Activated T-cell treated with anti-CD3 and anti-CD28 coated beads for 4 hours (primary cell): Measurements from ENCODE around the gene LCE6A.

Experiments used
- DNase-seq: peaks from one replicate; pipeline ENCODE4 v3.0.0-alpha.2; 2020

Gene LCE6A, protein sequence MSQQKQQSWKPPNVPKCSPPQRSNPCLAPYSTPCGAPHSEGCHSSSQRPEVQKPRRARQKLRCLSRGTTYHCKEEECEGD

DNA sequence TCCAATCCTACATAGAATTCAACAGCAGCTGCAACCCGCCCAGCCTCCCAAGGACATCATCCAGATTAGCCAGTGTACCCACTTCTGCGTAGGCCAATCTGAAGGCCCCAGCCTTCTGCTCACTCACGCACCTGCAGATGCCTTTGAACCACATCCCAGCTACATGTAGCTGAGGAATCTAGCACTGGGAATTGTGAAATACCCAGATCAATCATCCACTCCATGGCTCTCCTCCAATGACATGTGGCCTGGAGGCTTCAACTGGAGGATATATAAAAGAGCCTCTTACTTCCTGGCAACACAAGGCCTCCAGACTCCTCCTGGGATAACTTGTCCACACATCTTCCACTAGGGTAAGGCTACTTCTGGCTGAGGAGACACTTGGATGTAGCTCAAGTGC is at the start of gene LCE6A:
Gene LCE6A, plus strand, starts transcription at position 301 of the 400 bp plus-strand sequence. CDS start 665 bp downstream, outside the sequence.
- DNase-seq, result no peak

DNA sequence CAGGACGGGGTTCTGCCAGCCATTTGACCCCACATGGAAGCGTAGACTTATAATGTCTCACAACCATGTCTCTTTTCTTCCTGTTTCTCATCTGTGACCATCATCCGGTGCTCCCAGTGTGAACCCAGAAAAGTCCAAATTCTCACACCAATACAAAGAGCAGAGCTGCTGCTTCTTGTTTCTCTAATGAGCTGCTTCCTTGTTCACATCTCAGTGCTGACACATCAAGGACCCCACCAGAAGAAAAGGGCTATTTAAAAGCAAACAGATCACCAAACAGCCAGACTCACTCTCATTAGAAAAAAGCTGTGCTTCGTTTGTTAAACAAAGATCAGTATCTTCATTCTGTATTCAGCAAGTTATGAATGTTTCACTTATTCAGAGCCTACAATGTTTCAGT is 47.0 kb upstream of the LCE6A start:
- no peak for DNase-seq

DNA sequence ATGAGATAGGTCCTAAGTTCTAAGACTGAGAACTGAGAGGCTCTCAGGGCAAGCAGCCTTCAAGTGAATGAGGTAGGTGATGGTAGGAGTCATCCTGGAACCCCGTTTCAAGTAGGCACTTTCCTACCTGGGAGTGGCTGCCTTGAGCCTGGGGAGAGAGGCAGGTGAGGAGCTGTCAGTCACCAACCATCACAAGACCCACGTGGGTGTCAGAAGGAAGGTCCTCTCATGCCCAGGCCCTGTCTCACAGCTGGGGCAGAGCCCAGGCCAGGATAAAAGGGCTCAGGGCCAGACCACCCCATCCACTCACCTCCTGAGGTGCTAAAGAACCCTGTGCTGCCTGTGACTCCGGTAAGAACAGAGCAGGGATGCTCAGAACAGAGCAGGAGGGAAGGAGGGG is 46.2 kb upstream of the LCE6A start, which contains the start of gene LCE1D:
Gene LCE1D, plus strand, starts transcription at position 301 of the 400 bp plus-strand sequence. CDS start 1,074 bp downstream, outside the sequence.
- no peak for DNase-seq

DNA sequence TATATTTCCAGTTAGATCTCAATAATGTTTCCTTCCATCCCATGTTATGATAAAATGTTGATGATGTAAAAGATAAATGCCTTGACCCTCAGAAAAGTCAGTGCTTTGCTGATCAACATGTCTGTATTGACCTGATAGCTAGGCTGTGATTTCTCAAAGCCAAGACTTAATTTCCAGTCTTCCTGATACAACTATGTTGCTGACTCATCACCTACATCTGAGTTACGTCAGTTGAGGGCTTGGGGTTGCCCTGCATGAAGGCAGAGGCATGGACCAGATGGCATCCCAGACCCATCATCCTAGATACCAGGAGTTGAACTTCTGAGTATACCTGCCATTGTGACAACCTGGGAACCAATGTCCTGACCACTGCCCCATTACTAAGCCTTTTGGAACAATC is 41.3 kb upstream of the LCE6A start:
- DNase-seq, result no peak

DNA sequence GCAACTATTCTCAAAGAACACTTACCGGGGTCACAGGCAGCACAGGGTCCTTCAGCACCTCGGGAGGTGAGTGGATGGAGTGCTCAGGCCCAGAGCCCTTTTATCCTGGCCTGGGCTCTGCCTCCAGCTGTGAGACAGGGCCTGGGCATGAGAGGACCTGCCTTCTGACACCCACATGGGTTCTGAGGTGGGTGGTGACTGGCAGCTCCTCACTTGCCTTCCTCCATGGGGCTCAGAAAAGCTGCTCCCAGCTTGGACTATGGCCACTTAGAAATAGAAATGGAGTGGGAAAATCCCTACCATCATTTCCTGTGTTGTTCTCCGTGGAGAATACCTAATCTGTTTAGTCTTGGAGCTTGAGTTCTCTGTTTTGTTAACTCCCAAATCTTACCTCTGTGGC is 36.1 kb upstream of the LCE6A start, which contains the start of gene LCE1C:
Gene LCE1C, minus strand, starts transcription at position 76 of the 400 bp plus-strand sequence. CDS start 1,173 bp downstream, outside the sequence.
- DNase-seq, result no peak

DNA sequence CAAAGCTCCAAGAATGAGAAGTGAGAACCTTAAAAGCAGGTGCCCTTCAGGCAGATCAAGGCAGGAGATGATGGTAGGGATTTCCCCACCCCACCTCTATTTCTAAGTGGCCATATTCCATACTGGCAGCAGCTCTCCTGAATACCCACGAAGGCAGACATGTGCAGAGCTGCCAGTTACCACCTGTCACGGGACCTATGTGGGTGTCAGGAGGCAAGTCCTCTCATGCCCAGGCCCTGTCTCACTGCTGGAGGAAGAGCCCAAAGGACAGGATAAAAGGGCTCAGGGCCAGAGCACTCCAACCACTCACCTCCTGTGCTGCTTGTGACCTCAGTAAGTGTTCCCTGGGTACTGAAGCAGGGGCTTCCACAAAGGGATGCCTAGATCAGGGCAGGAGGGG is 31.6 kb upstream of the LCE6A start:
- no peak for DNase-seq

DNA sequence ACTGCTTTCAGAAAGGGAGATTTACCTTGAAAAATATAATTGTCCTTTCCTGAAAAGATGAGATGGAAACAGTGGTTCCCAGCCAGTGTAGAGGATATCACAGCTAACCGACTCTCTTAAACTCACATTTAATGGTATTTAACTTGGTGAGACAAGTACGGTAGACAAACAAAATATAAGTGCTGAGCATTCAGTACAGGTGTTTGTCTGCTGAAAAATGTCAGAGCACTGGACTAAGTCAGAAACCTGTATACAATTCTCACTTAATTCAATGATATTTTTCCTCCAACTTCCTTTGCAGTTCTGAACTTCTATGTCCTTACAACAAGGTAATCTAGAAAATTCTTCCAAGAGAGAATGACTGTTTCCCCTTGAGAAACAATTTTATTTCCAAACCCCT is 31.0 kb upstream of the LCE6A start, which contains the start of gene LCE1B:
Gene LCE1B, plus strand, starts transcription at position 301 of the 400 bp plus-strand sequence. CDS start 476 bp downstream, outside the sequence.
- DNase-seq, result no peak

DNA sequence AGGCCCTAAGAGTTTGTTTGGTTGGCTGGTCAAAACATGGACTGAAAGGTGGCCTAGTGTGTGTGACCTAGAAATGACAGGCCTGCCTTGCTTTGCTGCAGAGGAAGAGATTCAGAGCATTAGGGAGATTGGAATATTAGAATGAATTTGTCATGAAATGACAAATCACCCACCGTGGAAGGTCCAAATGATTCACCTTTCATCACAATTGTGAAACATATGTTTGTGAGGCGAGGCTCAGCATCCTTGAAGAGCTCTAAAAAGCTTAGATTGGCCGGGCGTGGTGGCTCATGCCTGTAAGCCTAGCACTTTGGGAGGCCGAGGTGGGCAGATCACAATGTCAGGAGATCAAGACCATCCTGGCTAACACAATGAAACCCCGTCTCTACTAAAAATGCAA is 25.3 kb upstream of the LCE6A start:
- no peak for DNase-seq

DNA sequence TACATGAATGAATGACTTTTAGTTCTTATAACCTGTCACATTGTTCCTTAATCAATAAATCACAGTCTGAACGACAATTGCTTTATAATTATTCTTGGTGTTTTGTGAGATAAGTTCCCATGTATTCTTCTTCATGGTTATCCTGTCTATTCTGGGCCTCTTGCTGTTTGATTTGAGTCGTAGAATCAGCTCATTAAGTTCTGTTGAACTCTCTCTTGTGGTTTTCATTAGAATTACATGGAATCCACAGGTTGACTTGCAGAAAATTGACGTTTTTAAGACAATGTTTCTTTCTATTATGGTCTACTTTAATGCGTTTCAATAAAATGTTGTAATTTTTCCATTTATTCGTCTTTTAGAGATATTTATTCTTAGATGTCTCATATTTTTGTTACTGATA is 19.4 kb upstream of the LCE6A start:
- DNase-seq, result no peak

DNA sequence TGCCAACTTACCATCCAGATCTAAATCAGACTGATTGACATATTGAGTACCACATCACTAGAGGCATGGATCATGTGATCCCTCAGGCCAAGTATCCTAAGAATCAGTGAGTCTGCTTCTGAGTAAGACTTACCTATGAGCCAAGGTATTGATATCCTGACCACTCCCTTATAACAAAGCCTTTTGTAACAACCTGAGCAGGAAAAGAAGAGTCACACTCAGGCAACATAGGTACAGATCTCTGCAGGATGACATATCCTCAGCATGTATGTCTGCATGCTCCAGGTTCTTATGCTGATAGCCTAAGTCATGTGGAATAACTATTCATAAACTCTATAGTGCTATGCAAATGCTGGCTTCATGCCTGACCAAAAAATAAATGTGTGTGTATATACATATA is 17.7 kb upstream of the LCE6A start:
- no peak for DNase-seq

DNA sequence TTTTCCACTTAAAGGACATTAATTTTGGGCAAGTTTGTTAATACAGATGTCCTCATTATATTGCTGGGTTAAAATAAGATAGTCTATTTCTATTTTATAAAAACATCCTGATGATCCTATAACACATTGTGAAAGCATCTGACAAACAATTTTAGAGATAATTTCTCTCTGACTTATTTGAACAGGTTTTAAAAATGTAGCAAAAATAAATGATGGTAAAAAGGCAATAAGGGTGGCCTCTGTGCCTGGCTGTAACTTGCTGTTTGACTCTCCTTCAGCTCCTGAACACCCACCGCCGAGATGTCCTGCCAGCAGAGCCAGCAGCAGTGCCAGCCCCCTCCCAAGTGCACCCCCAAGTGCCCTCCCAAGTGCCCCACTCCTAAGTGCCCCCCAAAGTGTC is 15.5 kb upstream of the LCE6A start, which contains the start of gene LCE1A:
Gene LCE1A, plus strand, starts transcription at position 301 of the 400 bp plus-strand sequence. Its CDS starts 0 bp downstream, at position 301.
- DNase-seq, result no peak

DNA sequence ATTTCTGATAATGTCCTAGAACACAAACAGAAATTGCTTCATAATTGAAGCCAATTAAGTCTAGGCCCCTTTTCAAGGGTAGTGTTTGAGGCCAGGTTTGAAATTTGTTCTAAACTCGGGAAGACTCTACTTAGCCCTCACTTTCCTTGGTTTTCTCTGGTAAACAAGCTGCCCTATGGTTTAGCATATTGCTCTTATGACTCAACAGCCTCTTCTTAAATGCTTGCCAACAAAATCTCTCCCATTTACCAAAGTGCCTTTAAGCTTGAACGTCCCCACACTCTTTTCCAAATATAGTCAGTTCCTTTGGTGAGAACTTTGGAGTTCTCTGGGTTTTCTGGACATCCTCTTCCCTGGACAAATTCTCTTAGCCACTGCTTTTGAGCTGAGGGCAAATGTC is 5.8 kb upstream of the LCE6A start:
- DNase-seq, result no peak

DNA sequence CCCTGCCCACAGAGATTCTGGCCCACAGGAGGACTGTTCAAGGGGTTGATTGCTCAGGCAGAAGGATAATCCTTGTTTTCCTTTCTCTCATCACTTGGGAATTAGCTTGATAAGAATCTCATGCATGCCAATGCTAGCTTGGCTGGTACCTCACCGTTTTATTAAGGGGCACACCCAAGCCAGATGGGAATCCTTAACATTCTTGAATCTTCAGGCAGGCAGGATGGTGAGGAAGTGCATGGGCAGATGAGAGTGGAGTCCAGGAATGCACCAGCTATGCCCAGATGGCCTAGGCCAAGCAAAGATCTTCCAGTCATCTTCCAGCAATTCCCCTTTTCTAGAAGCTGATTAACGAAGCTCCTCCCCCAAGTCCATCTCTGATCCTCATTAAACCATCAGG is 13.0 kb downstream of the LCE6A start:
- DNase-seq, result no peak

DNA sequence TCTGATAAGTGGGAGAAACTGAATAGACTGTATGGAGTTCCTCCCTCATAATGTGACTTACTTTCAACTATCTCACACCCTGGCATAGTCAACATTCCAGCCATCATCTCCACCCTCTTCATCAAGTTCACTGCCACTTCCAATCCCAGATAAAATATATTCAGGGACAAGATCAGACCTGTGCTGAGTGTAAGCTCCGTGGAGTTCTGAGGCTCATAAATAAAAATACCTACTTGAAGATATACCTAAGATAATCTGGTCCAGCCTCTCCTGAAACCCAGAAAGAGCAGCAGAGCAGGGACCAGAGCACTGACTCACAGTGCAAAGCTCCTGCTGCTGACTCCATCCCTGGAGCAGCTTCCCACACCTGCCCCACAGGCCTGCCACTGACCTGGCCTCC is 15.4 kb downstream of the LCE6A start:
- DNase-seq, result no peak

DNA sequence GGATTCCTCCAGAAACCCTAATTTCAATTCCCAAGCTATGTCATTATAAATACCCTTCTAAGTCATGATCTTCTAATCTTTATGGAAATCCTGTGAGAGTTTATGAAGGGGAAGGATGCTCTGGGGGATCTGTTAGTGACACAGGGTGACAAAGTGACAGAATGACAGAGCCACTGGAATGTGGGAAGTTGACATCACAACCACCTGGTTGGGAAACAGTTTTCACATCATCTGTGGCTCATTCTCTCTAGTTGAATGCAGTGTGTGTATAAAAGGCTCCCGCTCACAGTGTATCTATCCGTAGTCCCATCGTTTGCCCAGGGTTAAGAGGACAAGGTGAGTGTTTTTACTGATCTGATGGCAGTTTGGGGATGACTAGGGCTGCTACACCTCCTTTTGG is 17.0 kb downstream of the LCE6A start, which contains the start of gene LCE7A:
Gene LCE7A, plus strand, starts transcription at position 301 of the 400 bp plus-strand sequence. CDS start 702 bp downstream, outside the sequence.
- no peak for DNase-seq

DNA sequence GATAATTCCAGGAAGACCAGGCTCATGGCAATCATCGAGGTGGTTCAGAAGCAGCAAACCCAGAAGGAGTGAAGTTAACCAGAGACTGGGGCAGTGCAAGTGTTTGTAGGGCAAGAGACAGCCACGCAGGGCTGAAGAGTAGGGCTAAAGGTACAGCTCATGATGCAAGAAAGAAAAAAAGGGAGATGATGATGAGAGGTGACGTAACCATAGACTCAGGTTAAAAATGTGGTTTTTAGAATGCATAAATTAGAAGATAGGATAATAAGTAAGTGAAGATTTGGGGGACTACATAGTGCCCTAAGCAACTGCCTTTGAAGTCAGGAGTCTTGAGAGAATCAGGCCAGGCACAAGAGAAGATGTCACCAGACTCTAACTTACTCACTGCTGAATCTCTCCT is 17.5 kb downstream of the LCE6A start:
- no peak for DNase-seq

DNA sequence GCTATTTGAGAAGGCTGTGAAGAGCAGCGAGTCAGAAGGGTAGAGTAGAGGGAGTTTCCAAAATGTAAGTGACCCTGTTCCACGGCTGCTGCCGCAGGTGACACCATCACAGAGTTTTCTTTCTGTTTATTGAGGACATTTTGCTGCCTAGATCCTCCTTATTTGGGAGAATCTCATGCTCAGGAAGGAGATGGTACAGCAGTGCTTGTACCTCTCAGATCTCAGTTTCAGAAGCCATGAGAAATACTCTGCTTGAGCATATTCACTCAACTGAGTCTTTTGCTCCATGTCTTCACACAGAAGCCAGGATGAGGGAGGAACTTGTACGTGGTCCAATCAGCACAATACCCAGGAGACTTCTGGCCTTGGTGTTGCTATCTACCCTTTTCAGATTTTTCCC is 18.7 kb downstream of the LCE6A start:
- no peak for DNase-seq

DNA sequence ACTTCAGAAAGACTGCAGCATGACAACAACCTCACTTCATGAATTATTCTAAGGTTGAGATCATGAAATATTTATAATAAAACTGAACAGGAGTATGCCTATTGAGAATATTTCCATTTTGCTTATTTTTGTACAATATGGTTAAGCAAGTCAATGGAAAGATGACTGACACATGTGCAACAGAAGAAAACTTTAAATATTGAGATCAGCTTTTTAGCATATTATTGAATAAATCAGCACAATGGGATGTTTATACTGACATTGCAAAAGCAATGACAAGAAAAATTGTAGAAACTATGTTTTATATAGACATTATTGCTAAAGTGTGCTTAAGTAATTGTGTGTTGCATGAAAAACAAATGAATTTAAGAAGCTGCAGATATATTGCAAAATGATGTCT is 21.8 kb downstream of the LCE6A start:
- DNase-seq, result no peak

DNA sequence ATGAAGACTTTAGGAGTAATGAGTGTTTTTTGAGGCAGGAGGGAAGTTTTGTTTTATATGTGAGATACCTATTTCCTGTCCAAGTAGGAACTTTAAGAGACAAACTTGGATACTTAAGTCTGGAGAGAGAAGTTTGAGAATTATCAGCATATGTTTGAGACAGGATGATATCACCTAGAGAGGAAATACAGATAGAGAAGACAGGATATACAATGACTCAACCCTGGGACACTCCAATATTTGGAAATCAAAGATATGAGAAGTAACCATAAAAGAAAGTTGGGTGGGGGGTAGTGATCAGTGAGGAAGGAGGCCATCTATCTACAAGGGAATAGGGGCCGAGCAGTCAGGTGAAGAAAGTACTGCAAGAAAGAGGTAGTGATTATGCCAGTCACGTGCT is 23.7 kb downstream of the LCE6A start:
- DNase-seq, result no peak

DNA sequence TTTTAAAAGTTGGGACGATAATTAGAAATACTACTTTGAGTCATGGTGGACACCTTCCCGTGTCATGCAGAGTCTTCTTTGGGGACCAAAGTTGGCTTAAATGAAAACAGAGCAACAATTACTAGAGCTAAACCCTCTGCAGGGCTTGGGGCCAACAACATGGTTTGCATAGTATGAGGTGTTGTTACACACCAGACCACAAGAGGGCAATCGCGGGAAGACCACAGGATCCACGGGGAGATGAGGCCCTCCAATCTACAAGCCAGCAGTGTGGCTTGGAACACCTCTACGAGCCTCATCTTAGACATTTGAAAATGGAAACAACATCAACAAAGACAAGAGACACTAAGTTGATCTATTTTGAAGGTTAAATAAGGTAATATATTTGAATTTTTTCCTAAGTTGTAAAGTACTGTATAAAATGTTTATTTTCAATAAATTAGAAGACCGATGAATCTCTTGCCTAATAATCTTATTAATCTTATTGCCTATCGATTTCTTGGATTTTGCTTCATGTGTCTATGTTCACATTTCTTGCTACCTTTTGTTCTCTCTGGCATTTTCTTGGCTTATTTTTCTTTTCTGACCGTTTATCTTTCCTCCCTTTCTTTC is 27.3 kb downstream of the LCE6A start:
- DNase-seq, result peak; percentile 48

DNA sequence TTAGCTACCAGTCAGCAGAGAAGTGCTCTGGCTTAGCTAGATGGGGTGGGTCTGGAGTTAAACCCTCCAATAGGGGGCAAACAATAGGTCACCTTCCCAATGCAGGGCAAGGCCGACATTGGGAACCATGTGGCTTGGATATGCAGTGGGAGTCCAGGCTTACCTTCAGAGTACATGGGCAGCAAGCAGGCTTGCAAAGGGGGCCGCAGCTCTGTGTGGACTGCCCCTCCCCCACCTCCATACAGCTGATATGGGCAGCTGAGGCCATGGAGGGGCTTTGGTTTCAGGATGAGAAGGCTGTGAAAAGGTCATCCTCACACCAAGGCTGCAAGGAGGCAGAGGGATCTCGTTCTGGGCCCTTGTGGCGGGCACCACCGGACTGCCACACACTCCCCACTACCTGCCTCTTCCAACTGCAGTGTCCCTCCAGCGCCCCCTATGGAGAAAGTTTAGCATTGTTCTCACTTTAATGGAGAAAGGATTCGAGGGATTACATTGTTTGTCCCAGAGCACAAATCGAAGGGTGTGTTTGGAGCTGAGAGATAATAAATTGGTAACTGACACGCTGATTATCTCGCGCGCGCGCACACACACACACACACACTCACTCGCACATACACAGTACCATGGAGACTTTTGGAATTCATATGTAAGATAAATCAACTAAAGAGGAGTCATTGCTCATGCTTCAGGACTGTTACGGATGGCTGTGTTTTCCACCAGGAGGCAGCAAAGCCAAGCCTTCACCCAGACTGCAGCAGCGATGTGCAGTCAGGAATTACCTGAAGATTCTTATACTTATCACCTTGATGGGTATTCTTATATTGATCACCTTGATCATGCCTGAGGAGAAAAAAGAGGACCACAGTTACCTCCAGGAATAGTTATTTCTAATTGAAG is 28.4 kb downstream of the LCE6A start:
- no peak for DNase-seq

DNA sequence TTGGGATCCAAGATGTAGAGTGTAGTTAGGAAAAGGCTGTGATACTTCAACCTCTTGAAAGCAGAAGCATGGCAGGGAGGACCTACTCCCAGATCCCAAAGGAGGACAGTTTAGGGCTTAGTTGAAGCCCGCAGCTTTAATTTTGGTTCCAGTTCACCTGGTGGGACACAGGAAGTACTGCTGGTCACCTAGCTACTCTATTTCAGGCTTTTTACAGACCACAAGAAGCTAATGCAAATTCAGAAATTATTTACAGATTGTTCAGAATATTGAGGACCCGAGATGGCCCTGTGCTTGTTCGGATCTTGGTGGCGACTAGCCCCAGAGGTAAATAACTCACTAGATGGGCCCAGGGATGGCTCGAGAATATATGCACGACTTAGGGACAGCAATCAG is 29.1 kb downstream of the LCE6A start:
- DNase-seq, result no peak

DNA sequence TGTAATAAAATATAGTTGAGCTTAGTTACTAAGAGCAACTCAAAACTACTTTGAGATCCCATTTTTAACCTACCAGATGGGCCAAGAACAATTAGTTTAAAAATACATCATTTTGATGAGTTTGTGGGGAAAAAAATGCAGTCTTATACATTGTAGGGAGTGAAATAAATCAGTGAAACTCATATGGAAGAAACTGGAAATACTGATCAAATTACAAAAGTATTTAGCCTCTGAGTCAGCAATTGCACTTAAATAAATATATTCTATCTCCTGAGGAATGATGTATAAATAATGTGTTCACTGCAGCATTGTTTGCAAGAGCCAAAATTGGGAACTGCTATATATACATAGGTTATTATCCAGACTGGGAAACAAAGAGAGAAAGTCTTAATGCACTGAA is 30.8 kb downstream of the LCE6A start:
- DNase-seq, result no peak

DNA sequence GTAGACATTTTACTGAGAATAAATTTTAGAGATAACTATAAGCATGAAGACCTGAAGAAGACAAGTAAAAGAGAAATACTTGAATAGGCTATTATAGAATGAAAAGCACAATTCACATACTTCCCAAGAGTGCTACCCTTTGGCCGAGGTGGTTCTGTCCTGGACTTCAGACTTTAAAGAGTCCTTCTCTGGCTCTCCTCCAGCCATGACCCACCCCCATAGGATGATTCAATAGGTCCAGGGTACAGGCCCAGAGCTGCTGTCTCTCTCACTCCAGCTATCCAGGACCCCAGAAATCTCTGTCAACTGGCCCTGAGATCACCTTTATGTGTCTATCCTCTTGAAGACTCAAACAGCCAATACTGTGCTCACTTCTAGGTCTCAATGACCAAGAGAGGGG is 34.2 kb downstream of the LCE6A start:
- DNase-seq, result no peak
